ENCODE results near the gene HNRNPLL. TPM values are rescaled to one million over a fixed set of nuclear protein-coding genes. Genes with fewer than 3 reads are reported as not detected.

The HNRNPLL gene
- total and polyA plus RNA-seq, 2 of the 13 experiments (the other 11 are each of a cell fraction or from before 2014, with no cell fraction given): 49.4 to 103 TPM

DNA sequence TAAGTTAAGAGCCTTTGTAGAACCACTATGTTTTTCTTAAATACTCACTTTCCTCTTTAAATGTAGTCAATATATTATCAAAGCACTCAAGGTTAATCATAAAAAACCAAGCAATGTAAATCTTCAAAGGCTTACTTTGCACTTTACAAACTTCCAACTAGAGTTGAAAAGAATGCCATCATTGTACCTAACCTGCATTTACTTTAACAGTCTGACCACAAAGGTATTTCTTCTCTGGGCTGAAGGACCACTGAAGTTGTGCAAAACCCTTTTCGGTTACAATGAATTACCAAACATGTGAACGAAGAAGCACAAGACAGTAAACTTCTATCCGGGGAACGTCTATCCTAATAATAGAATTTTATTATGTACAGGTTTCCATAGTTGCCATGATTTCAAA is 3.0 kb downstream of the HNRNPLL start (continued):
- no peak for TF ChIP-seq HNRNPK (IDR thresholded peaks at IDR 0.05; ENCODE audit: low read depth, low read length, poor library complexity, severe bottlenecking)
- TF ChIP-seq ELF4 (CRISPR knock-in tag; IDR thresholded peaks at IDR 0.05; ENCODE audit: borderline replicate concordance): no peak
- no peak for TF ChIP-seq ZNF720 (CRISPR knock-in tag; IDR thresholded peaks at IDR 0.05)
- TF ChIP-seq, protein P1, sequence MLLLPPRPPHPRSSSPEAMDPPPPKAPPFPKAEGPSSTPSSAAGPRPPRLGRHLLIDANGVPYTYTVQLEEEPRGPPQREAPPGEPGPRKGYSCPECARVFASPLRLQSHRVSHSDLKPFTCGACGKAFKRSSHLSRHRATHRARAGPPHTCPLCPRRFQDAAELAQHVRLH (CRISPR knock-in tag; IDR thresholded peaks at IDR 0.05; ENCODE audit: borderline replicate concordance, low read depth): no peak
- no peak for TF ChIP-seq ZFY (CRISPR knock-in tag; IDR thresholded peaks at IDR 0.05)
- no peak for TF ChIP-seq SYNCRIP (IDR thresholded peaks at IDR 0.05; ENCODE audit: insufficient read depth, low read depth, low read length)
- no peak for TF ChIP-seq RBAK (CRISPR knock-in tag; IDR thresholded peaks at IDR 0.05)
- TF ChIP-seq, protein P2, sequence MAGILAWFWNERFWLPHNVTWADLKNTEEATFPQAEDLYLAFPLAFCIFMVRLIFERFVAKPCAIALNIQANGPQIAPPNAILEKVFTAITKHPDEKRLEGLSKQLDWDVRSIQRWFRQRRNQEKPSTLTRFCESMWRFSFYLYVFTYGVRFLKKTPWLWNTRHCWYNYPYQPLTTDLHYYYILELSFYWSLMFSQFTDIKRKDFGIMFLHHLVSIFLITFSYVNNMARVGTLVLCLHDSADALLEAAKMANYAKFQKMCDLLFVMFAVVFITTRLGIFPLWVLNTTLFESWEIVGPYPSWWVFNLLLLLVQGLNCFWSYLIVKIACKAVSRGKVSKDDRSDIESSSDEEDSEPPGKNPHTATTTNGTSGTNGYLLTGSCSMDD (CRISPR knock-in tag; IDR thresholded peaks at IDR 0.05): no peak
- no peak for TF ChIP-seq PCBP1 (IDR thresholded peaks at IDR 0.05; ENCODE audit: borderline replicate concordance, low read depth, low read length)
- no peak for TF ChIP-seq U2AF1 (optimal IDR thresholded peaks at IDR 0.05; ENCODE audit: low read depth, low read length)
- no peak for TF ChIP-seq NR2C2 (CRISPR knock-in tag; IDR thresholded peaks at IDR 0.05; ENCODE audit: borderline replicate concordance)
- TF ChIP-seq ZNF20 (CRISPR knock-in tag; IDR thresholded peaks at IDR 0.05): no peak
- TF ChIP-seq NPAS2 (CRISPR knock-in tag; IDR thresholded peaks at IDR 0.05; ENCODE audit: borderline replicate concordance): no peak
- peak; percentile 98 for TF ChIP-seq ISL2 (CRISPR knock-in tag; IDR thresholded peaks at IDR 0.05)
- TF ChIP-seq, protein P3, sequence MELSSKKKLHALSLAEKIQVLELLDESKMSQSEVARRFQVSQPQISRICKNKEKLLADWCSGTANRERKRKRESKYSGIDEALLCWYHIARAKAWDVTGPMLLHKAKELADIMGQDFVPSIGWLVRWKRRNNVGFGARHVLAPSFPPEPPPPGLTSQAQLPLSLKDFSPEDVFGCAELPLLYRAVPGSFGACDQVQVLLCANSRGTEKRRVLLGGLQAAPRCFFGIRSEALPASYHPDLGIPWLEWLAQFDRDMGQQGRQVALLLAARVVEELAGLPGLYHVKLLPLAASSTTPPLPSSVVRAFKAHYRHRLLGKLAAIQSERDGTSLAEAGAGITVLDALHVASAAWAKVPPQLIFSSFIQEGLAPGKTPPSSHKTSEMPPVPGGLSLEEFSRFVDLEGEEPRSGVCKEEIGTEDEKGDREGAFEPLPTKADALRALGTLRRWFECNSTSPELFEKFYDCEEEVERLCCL (CRISPR knock-in tag; IDR thresholded peaks at IDR 0.05; ENCODE audit: borderline replicate concordance): no peak
- TF ChIP-seq, protein P4, sequence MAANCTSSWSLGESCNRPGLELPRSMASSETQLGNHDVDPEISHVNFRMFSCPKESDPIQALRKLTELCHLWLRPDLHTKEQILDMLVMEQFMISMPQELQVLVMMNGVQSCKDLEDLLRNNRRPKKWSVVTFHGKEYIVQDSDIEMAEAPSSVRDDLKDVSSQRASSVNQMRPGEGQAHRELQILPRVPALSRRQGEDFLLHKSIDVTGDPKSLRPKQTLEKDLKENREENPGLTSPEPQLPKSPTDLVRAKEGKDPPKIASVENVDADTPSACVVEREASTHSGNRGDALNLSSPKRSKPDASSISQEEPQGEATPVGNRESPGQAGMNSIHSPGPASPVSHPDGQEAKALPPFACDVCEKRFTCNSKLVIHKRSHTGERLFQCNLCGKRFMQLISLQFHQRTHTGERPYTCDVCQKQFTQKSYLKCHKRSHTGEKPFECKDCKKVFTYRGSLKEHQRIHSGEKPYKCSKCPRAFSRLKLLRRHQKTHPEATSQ (CRISPR knock-in tag; IDR thresholded peaks at IDR 0.05; ENCODE audit: borderline replicate concordance): no peak
- no peak for TF ChIP-seq NFATC3 (CRISPR knock-in tag; IDR thresholded peaks at IDR 0.05)
- TF ChIP-seq, protein P5, sequence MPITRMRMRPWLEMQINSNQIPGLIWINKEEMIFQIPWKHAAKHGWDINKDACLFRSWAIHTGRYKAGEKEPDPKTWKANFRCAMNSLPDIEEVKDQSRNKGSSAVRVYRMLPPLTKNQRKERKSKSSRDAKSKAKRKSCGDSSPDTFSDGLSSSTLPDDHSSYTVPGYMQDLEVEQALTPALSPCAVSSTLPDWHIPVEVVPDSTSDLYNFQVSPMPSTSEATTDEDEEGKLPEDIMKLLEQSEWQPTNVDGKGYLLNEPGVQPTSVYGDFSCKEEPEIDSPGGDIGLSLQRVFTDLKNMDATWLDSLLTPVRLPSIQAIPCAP (CRISPR knock-in tag; IDR thresholded peaks at IDR 0.05; ENCODE audit: low read depth): no peak
- peak; percentile 74; the same call in 1 of the 2 replicates for TF ChIP-seq SOX13 (IDR thresholded peaks at IDR 0.05)
- TF ChIP-seq SOX13 (CRISPR knock-in tag; conservative IDR thresholded peaks at IDR 0.05 in 1 of 2, IDR thresholded peaks at IDR 0.05 in 1 of 2): peak in 1 of 2 experiments; percentile 94; a peak in 2 of 4 replicates
- TF ChIP-seq ZNF12 (CRISPR knock-in tag; IDR thresholded peaks at IDR 0.05): no peak; the same call in 1 of the 2 replicates
- TF ChIP-seq GABPB1 (CRISPR knock-in tag; IDR thresholded peaks at IDR 0.05): no peak
- TF ChIP-seq NKX3-1 (CRISPR knock-in tag; IDR thresholded peaks at IDR 0.05): no peak
- TF ChIP-seq, protein P6, sequence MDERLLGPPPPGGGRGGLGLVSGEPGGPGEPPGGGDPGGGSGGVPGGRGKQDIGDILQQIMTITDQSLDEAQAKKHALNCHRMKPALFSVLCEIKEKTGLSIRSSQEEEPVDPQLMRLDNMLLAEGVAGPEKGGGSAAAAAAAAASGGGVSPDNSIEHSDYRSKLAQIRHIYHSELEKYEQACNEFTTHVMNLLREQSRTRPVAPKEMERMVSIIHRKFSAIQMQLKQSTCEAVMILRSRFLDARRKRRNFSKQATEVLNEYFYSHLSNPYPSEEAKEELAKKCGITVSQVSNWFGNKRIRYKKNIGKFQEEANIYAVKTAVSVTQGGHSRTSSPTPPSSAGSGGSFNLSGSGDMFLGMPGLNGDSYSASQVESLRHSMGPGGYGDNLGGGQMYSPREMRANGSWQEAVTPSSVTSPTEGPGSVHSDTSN (CRISPR knock-in tag; IDR thresholded peaks at IDR 0.05): no peak
- TF ChIP-seq ZNF530 (CRISPR knock-in tag; IDR thresholded peaks at IDR 0.05; ENCODE audit: low read depth): no peak
- no peak for TF ChIP-seq ZNF781 (CRISPR knock-in tag; IDR thresholded peaks at IDR 0.05; ENCODE audit: borderline replicate concordance, not compliant biosample characterization)
